Neural cell (in vitro differentiated cells): ENCODE measurements around the gene OR2T8.

Experiments used
- EP300 ChIP-seq: fragments of 450-650 bp; conservative IDR thresholded peaks from 2 replicates; pipeline ENCODE4 v1.6.1; 2014; ENCODE audit warnings: antibody characterized with exemption, mild to moderate bottlenecking, moderate library complexity; ENCODE audit not compliant: poor library complexity, severe bottlenecking
- POLR2AphosphoS5 ChIP-seq: IDR thresholded peaks from 2 replicates; pipeline ENCODE4 v1.6.1; 2012
- REST ChIP-seq: IDR thresholded peaks from 2 replicates; pipeline ENCODE4 v1.6.1; 2012; ENCODE audit warnings: borderline replicate concordance
- TAF1 ChIP-seq: IDR thresholded peaks from 2 replicates; pipeline ENCODE4 v1.6.1; 2012; ENCODE audit warnings: low read depth
- TF ChIP-seq, protein P1 (sequence below): fragments of 450-650 bp; IDR thresholded peaks from 2 replicates; pipeline ENCODE4 v1.5.1; 2014; ENCODE audit warnings: antibody characterized with exemption, mild to moderate bottlenecking, moderate library complexity; ENCODE audit not compliant: poor library complexity, severe bottlenecking

DNA sequence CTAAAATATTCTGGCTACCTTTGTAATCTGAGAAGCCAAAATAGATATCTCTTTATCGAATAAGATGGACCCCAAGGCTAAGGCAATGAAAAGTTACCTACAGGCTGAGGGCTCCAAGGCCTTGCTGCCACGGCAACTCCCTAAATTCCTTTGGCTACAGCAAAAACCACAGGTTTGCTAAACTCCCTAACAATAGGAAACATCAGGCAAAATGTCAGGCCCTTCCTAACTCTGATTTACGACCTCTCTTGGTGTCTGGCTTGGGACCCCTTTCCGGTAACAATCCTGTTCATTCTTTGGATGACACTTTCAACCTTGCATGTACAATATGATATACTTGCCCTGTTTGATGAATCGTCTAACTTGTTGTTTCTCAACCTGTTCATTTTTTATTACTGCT is 11.3 kb upstream of the OR2T8 start:
- TF ChIP-seq, protein P1, sequence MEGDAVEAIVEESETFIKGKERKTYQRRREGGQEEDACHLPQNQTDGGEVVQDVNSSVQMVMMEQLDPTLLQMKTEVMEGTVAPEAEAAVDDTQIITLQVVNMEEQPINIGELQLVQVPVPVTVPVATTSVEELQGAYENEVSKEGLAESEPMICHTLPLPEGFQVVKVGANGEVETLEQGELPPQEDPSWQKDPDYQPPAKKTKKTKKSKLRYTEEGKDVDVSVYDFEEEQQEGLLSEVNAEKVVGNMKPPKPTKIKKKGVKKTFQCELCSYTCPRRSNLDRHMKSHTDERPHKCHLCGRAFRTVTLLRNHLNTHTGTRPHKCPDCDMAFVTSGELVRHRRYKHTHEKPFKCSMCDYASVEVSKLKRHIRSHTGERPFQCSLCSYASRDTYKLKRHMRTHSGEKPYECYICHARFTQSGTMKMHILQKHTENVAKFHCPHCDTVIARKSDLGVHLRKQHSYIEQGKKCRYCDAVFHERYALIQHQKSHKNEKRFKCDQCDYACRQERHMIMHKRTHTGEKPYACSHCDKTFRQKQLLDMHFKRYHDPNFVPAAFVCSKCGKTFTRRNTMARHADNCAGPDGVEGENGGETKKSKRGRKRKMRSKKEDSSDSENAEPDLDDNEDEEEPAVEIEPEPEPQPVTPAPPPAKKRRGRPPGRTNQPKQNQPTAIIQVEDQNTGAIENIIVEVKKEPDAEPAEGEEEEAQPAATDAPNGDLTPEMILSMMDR, result no peak
- no peak for TF ChIP-seq POLR2AphosphoS5
- no peak for TF ChIP-seq TAF1
- no peak for TF ChIP-seq REST
- no peak for TF ChIP-seq EP300
